ENCODE measurements around the gene CYCS. TPM values are rescaled to one million over a fixed set of nuclear protein-coding genes. Genes with fewer than 3 reads are reported as not detected.
"Not testable (repeated sequence)": the region's sequence is repeated elsewhere in the genome, so short reads cannot be mapped to it uniquely, and the experiment has no call there.

Gene CYCS
- total RNA-seq: 100 to 1,000 TPM in 1 of 2 donors, 10 to 100 TPM in 1; 94.7 to 121 TPM
- polyA plus RNA-seq (ENCODE audit: insufficient read length in 2 of 2): 100 to 1,000 TPM; 234 to 271 TPM
- long read RNA-seq, donor 1, full-length matches to known transcripts: 196 of 212 reads
- long read RNA-seq, donor 1, partial matches to known transcripts: 16 of 212 reads
- long read RNA-seq, donor 1, other reads (novel, unspliced or antisense): 0 of 212 reads
- long read RNA-seq, donor 2, full-length matches to known transcripts: 42 of 47 reads
- long read RNA-seq, donor 2, partial matches to known transcripts: 5 of 47 reads
- long read RNA-seq, donor 2, other reads (novel, unspliced or antisense): 0 of 47 reads
- long read RNA-seq, donor 3, full-length matches to known transcripts: 56 of 61 reads
- long read RNA-seq, donor 3, partial matches to known transcripts: 5 of 61 reads
- long read RNA-seq, donor 3, other reads (novel, unspliced or antisense): 0 of 61 reads
- long read RNA-seq, donor 4, full-length matches to known transcripts: 55 of 60 reads
- long read RNA-seq, donor 4, partial matches to known transcripts: 5 of 60 reads
- long read RNA-seq, donor 4, other reads (novel, unspliced or antisense): 0 of 60 reads

- no peaks in the 10 kb centered on the region for H3K9me3 ChIP-seq (ENCODE audit: control insufficient read depth, insufficient read depth, low read length)
- peak within 1 kb of the TSS; percentile 90 for H3K27ac ChIP-seq (ENCODE audit: low read depth, low read length)
- peak within 1 kb of the TSS; percentile 76 for H3K4me3 ChIP-seq (ENCODE audit: low read depth, low read length)
- WGBS (ENCODE audit: insufficient coverage): 0% methylated on average over 65 of the region's 67 CpGs
- peaks cover 5% of the 10 kb centered on the region for H3K4me1 ChIP-seq (ENCODE audit: control insufficient read depth, insufficient read depth, low read length)
- H3K27me3 ChIP-seq (ENCODE audit: control insufficient read depth, insufficient read depth, low read length): no peaks in the 10 kb centered on the region
- peaks cover 16% of the 10 kb centered on the region for H3K36me3 ChIP-seq (ENCODE audit: control insufficient read depth, insufficient read depth, low read length)
- peak; percentile 99 to 100 (median 100) for DNase-seq (ENCODE audit: low read depth in 4 of 6, low spot score in 6 of 6)
These were observed at the start of gene CYCS for GRCh38 chr7:25125137-25125946. TSS of gene CYCS (minus strand) at chr7:25125260. CDS start at chr7:25124119, 1,141 bp downstream.

DNA sequence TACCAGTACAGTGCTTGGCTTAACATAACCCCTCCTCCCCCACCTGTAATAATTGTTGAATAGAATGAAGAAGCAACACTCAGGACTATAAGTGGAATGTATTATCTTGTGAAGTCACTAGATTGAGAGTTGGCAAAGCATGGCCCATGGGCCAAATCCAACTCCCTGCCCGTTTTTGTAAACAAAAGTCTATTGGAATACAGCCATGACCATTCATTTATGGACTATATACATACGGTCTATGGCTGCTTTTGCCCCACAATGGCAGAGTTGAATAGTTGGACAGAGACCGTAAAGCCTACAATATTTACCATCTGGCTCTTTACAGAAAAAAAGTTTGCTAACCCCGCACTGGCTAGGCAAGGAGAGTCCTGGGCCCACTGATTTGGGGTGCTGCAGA, 48.1 kb upstream of the CYCS start:
- peak in 1 of 6 donors; percentile 2 for DNase-seq (ENCODE audit: low read depth in 4 of 6, low spot score in 6 of 6)
- no peak overlapping the region for H3K4me3 ChIP-seq (ENCODE audit: low read depth, low read length)
- no peaks in the 10 kb centered on the region for H3K9me3 ChIP-seq (ENCODE audit: control insufficient read depth, insufficient read depth, low read length)
- H3K4me1 ChIP-seq (ENCODE audit: control insufficient read depth, insufficient read depth, low read length): no peaks in the 10 kb centered on the region
- H3K36me3 ChIP-seq (ENCODE audit: control insufficient read depth, insufficient read depth, low read length): no peaks in the 10 kb centered on the region
- 100% methylated on average over 1 of the region's 4 CpGs for WGBS (ENCODE audit: insufficient coverage)
- H3K27ac ChIP-seq (ENCODE audit: low read depth, low read length): no peak overlapping the region
- H3K27me3 ChIP-seq (ENCODE audit: control insufficient read depth, insufficient read depth, low read length): no peaks in the 10 kb centered on the region

GRCh38 chr7:25171516-25171915, 46.5 kb upstream of the CYCS start:
- H3K27ac ChIP-seq (ENCODE audit: low read depth, low read length): no peak overlapping the region
- H3K27me3 ChIP-seq (ENCODE audit: control insufficient read depth, insufficient read depth, low read length): no peaks in the 10 kb centered on the region
- H3K4me1 ChIP-seq (ENCODE audit: control insufficient read depth, insufficient read depth, low read length): no peaks in the 10 kb centered on the region
- no peak for DNase-seq (ENCODE audit: low read depth in 4 of 6, low spot score in 6 of 6)
- no peaks in the 10 kb centered on the region for H3K9me3 ChIP-seq (ENCODE audit: control insufficient read depth, insufficient read depth, low read length)
- WGBS (ENCODE audit: insufficient coverage): no CpG with 5 or more reads among the region's 1 CpG
- H3K4me3 ChIP-seq (ENCODE audit: low read depth, low read length): no peak overlapping the region
- no peaks in the 10 kb centered on the region for H3K36me3 ChIP-seq (ENCODE audit: control insufficient read depth, insufficient read depth, low read length)

- no peak for DNase-seq (ENCODE audit: low read depth in 4 of 6, low spot score in 6 of 6)
- no CpG with 5 or more reads among the region's 1 CpG for WGBS (ENCODE audit: insufficient coverage)
- Histone ChIP-seq H3K27ac (ENCODE audit: low read depth, low read length) (no peak overlapping the region), H3K4me3 (ENCODE audit: low read depth, low read length) (no peak overlapping the region), H3K9me3 (ENCODE audit: control insufficient read depth, insufficient read depth, low read length) (no peaks in the 10 kb centered on the region), H3K36me3 (ENCODE audit: control insufficient read depth, insufficient read depth, low read length) (no peaks in the 10 kb centered on the region), H3K4me1 (ENCODE audit: control insufficient read depth, insufficient read depth, low read length) (no peaks in the 10 kb centered on the region), H3K27me3 (ENCODE audit: control insufficient read depth, insufficient read depth, low read length) (no peaks in the 10 kb centered on the region)
These were observed 46.0 kb upstream of the CYCS start for GRCh38 chr7:25171071-25171470.

DNA sequence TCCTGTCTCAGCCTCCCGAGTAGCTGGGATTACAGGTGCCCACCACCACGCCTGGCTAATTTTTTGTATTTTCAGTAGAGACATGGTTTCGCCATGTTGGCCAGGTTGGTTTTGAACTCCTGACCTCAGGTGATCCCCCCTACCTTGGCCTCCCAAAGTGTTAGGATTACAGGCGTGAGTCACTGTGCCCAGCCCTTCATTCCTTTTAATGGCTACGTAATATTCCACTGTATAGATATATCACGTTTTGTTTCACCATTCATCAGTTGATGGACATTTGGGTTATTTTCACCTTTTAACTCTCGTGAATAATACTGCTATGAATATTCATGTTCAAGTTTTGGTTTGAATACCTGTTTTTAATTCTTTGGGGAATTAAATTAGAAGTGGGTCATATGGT, 44.6 kb upstream of the CYCS start:
- DNase-seq (ENCODE audit: low read depth in 4 of 6, low spot score in 6 of 6): no peak
- Histone ChIP-seq H3K4me3 (ENCODE audit: low read depth, low read length) (no peak overlapping the region), H3K36me3 (ENCODE audit: control insufficient read depth, insufficient read depth, low read length) (no peaks in the 10 kb centered on the region), H3K27ac (ENCODE audit: low read depth, low read length) (no peak overlapping the region), H3K9me3 (ENCODE audit: control insufficient read depth, insufficient read depth, low read length) (no peaks in the 10 kb centered on the region), H3K4me1 (ENCODE audit: control insufficient read depth, insufficient read depth, low read length) (no peaks in the 10 kb centered on the region), H3K27me3 (ENCODE audit: control insufficient read depth, insufficient read depth, low read length) (no peaks in the 10 kb centered on the region)
- 95% methylated on average over 4 of the region's 7 CpGs for WGBS (ENCODE audit: insufficient coverage)

DNA sequence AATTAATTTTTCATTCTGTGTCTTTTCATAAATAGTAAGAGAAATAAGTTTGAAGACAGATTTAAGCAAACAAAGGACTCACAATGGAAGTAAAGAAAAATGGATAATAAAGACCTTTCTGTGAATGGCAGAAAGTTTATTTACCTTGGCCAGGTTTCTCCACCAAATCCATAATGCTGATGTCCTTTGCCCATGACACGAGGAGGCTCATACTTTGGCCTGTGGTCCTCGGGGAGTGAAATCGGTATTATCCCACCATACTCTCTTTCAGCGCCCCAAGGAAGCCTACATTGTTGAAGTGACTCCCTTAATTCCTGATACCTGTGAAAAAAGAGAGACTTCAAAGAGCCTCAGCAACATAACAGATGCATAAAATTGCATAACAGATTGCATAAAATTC, 43.1 kb upstream of the CYCS start:
- no peak overlapping the region for H3K27ac ChIP-seq (ENCODE audit: low read depth, low read length)
- H3K9me3 ChIP-seq (ENCODE audit: control insufficient read depth, insufficient read depth, low read length): no peaks in the 10 kb centered on the region
- WGBS (ENCODE audit: insufficient coverage): 77% methylated on average over 4 of the region's 4 CpGs
- H3K27me3 ChIP-seq (ENCODE audit: control insufficient read depth, insufficient read depth, low read length): no peaks in the 10 kb centered on the region
- no peak overlapping the region for H3K4me3 ChIP-seq (ENCODE audit: low read depth, low read length)
- no peaks in the 10 kb centered on the region for H3K36me3 ChIP-seq (ENCODE audit: control insufficient read depth, insufficient read depth, low read length)
- DNase-seq (ENCODE audit: low read depth in 4 of 6, low spot score in 6 of 6): no peak
- H3K4me1 ChIP-seq (ENCODE audit: control insufficient read depth, insufficient read depth, low read length): no peaks in the 10 kb centered on the region

GRCh38 chr7:25167262-25167843, 42.3 kb upstream of the CYCS start:
- Histone ChIP-seq H3K9me3 (ENCODE audit: control insufficient read depth, insufficient read depth, low read length) (no peaks in the 10 kb centered on the region), H3K27ac (ENCODE audit: low read depth, low read length) (no peak overlapping the region), H3K36me3 (ENCODE audit: control insufficient read depth, insufficient read depth, low read length) (no peaks in the 10 kb centered on the region), H3K4me1 (ENCODE audit: control insufficient read depth, insufficient read depth, low read length) (no peaks in the 10 kb centered on the region), H3K27me3 (ENCODE audit: control insufficient read depth, insufficient read depth, low read length) (no peaks in the 10 kb centered on the region), H3K4me3 (ENCODE audit: low read depth, low read length) (no peak overlapping the region)
- WGBS (ENCODE audit: insufficient coverage): no CpG with 5 or more reads among the region's 3 CpGs
- DNase-seq (ENCODE audit: low read depth in 4 of 6, low spot score in 6 of 6): peak in 1 of 6 donors; percentile 1

GRCh38 chr7:25159983-25160596, 35.0 kb upstream of the CYCS start:
- not testable (repeated sequence) for H3K27me3 ChIP-seq (ENCODE audit: control insufficient read depth, insufficient read depth, low read length); H3K36me3 ChIP-seq (ENCODE audit: control insufficient read depth, insufficient read depth, low read length); H3K4me1 ChIP-seq (ENCODE audit: control insufficient read depth, insufficient read depth, low read length); H3K9me3 ChIP-seq (ENCODE audit: control insufficient read depth, insufficient read depth, low read length); H3K4me3 ChIP-seq (ENCODE audit: low read depth, low read length); H3K27ac ChIP-seq (ENCODE audit: low read depth, low read length)
- DNase-seq (ENCODE audit: low read depth in 4 of 6, low spot score in 6 of 6): peak in 5 of 6 donors; percentile 6 to 90 (median 39)
- 17% methylated on average over 2 of the region's 11 CpGs for WGBS (ENCODE audit: insufficient coverage)

GRCh38 chr7:25158966-25159365, 33.9 kb upstream of the CYCS start:
- no peaks in the 10 kb centered on the region for H3K9me3 ChIP-seq (ENCODE audit: control insufficient read depth, insufficient read depth, low read length)

More at GRCh38 chr7:25158966-25159365, 33.9 kb upstream of the CYCS start:
- Histone ChIP-seq H3K36me3 (ENCODE audit: control insufficient read depth, insufficient read depth, low read length) (no peaks in the 10 kb centered on the region), H3K27ac (ENCODE audit: low read depth, low read length) (no peak overlapping the region), H3K27me3 (ENCODE audit: control insufficient read depth, insufficient read depth, low read length) (no peaks in the 10 kb centered on the region), H3K4me1 (ENCODE audit: control insufficient read depth, insufficient read depth, low read length) (no peaks in the 10 kb centered on the region), H3K4me3 (ENCODE audit: low read depth, low read length) (no peak overlapping the region)
- DNase-seq (ENCODE audit: low read depth in 4 of 6, low spot score in 6 of 6): no peak
- 95% methylated on average over 3 of the region's 4 CpGs for WGBS (ENCODE audit: insufficient coverage)

All from spinal cord (tissue), 10 donors.